ENCODE data around the gene HPD.

- TF ChIP-seq POLR2AphosphoS5 (IDR thresholded peaks at IDR 0.05; ENCODE audit: borderline replicate concordance, low read depth, low read length) (no peak), EZH2 (IDR thresholded peaks at IDR 0.05) (no peak)
Measured at GRCh38 chr12:121892673-121893561, 34.3 kb upstream of the HPD start.
